GM12878 (cell line): ENCODE results near the gene PAIP2. TPM values are rescaled to one million over a fixed set of nuclear protein-coding genes. Genes with fewer than 3 reads are reported as not detected.

Experiments used
- CHD1 ChIP-seq: IDR thresholded peaks from 2 replicates; pipeline ENCODE4 v1.6.1; 2012; ENCODE audit warnings: low read depth, low read length, improper control_type of control experiment
- CHD2 ChIP-seq: IDR thresholded peaks from 2 replicates; pipeline ENCODE4 v1.6.1; 2011; ENCODE audit warnings: low read depth, low read length, improper control_type of control experiment, borderline replicate concordance
- CUX1 ChIP-seq: IDR thresholded peaks from 2 replicates; pipeline ENCODE4 v1.6.1; 2012; ENCODE audit warnings: improper control_type of control experiment, low read depth, low read length; ENCODE audit not compliant: insufficient replicate concordance
- GABPA ChIP-seq: IDR thresholded peaks from 2 replicates; pipeline ENCODE4 v1.6.1; 2014; ENCODE audit warnings: antibody characterized with exemption, low read depth, mild to moderate bottlenecking, inconsistent platforms
- JUND ChIP-seq: IDR thresholded peaks from 2 replicates; pipeline ENCODE4 v1.6.1; 2012; ENCODE audit warnings: low read depth, mild to moderate bottlenecking, low read length, improper control_type of control experiment, moderate library complexity
- MXI1 ChIP-seq: fragments of 150-350 bp; IDR thresholded peaks from 2 replicates; pipeline ENCODE4 v1.6.1; 2011; ENCODE audit warnings: low read depth, mild to moderate bottlenecking, inconsistent platforms, low read length, improper control_type of control experiment
- MYC ChIP-seq: IDR thresholded peaks from 2 replicates; pipeline ENCODE4 v1.6.1; 2011; ENCODE audit warnings: mild to moderate bottlenecking, low read length, moderate library complexity, inconsistent platforms; ENCODE audit not compliant: insufficient read depth, insufficient replicate concordance, insufficient read length, severe bottlenecking
- RAD21 ChIP-seq: IDR thresholded peaks from 2 replicates; pipeline ENCODE4 v1.6.1; 2011; ENCODE audit warnings: mild to moderate bottlenecking, low read depth, low read length, moderate library complexity; ENCODE audit not compliant: insufficient read depth
- RCOR1 ChIP-seq: conservative IDR thresholded peaks from 2 replicates; pipeline ENCODE4 v1.6.1; 2012; ENCODE audit warnings: low read depth, low read length, improper control_type of control experiment
- SRF ChIP-seq, 2 experiments: IDR thresholded peaks; 2 replicates each; pipeline ENCODE4 v1.6.1; 2011; ENCODE audit warnings: low read depth in 2 of 2, low read length in 2 of 2, mild to moderate bottlenecking in 1 of 2, moderate library complexity in 1 of 2
- polyA plus RNA-seq, 11 experiments: library from polyadenylated mRNA; depleted of rRNA in 4 of 11; unstranded in 6 of 11; stranded (reverse) in 5 of 11; fragments of >200 nt; fragmentation: Nextera tagmentation in 4 of 11; fragmentation: Illumina TruSeq in 1 of 11; extraction: Ambion mirVana in 4 of 11; extraction: Trizol in 1 of 11; gene quantifications; 1 replicate in 1 of 11; 2 replicates in 10 of 11; pipeline versions ENCODE4 v1.2.1 to v1.2.3, GENCODE V29; 2011 to 2016; ENCODE audit warnings: inconsistent platforms in 2 of 11, missing spikeins in 2 of 11, low read depth in 1 of 11
- total RNA-seq, 4 experiments: library from RNA; depleted of rRNA in 3 of 4; stranded (reverse); fragments of >200 nt in 3 of 4; fragmentation: Illumina TruSeq in 1 of 4; extraction: Trizol in 1 of 4; gene quantifications; 2 replicates each; pipeline versions ENCODE4 v1.2.1 to v1.2.3, GENCODE V29; 2013 to 2021

Gene PAIP2
- total and polyA plus RNA-seq, 10 of the 15 experiments (the other 5 are each of a cell fraction or from before 2014, with no cell fraction given), result 49.9 to 154 (median 102) TPM

- TF ChIP-seq CUX1 (no peak), MXI1 (no peak), CHD2 (no peak), SRF (IDR thresholded peaks at IDR 0.05; ENCODE audit: low read depth in 2 of 2, low read length in 2 of 2) (0 out of 4 replicates have a peak, but pooled peaks of 1 of the 2 experiments have one; percentile 41), RCOR1 (no peak), JUND (0 out of 2 replicates have a peak, but pooled peaks have one; percentile 46), RAD21 (no peak), GABPA (no peak), MYC (no peak), CHD1 (no peak)
These were observed 61.7 kb downstream of the PAIP2 start (continued) for GRCh38 chr5:139403418-139403786.
